ENCODE measurements around the gene DLEC1. TPM values are rescaled to one million over a fixed set of nuclear protein-coding genes. Genes with fewer than 3 reads are reported as not detected.

DLEC1 gene
- total and polyA plus RNA-seq, 9 of the 15 experiments (the other 6 are each of a cell fraction or from before 2014, with no cell fraction given): 0.07 to 0.08 TPM; not detected in 7

- TF ChIP-seq CTCF (IDR thresholded peaks at IDR 0.05 in 2 of 3, conservative IDR thresholded peaks at IDR 0.05 in 1 of 3; ENCODE audit: insufficient read depth in 2 of 3, low read depth in 1 of 3, low read length in 3 of 3) (peak in 1 of 3 experiments; percentile 5; a peak in 1 of 6 replicates), TFE3 (CRISPR knock-in tag; IDR thresholded peaks at IDR 0.05) (no peak), SOX6 (IDR thresholded peaks at IDR 0.05) (peak; percentile 30; the same call in 1 of the 2 replicates), GATAD2A (IDR thresholded peaks at IDR 0.05) (peak; percentile 62; the same call in 1 of the 2 replicates), TAF1 (IDR thresholded peaks at IDR 0.05; ENCODE audit: control insufficient read depth, extremely low read depth, insufficient read depth, low read length, severe bottlenecking) (peak; percentile 85), RFX1 (IDR thresholded peaks at IDR 0.05) (no peak), DDX20 (tag; IDR thresholded peaks at IDR 0.05; ENCODE audit: low read depth) (no peak), POLR2A (conservative IDR thresholded peaks at IDR 0.05) (peak; percentile 87), CTBP1 (IDR thresholded peaks at IDR 0.05; ENCODE audit: borderline replicate concordance) (peak; percentile 77; the same call in 1 of the 2 replicates), ZNF253 (CRISPR knock-in tag; conservative IDR thresholded peaks at IDR 0.05) (no peak), ASH1L (IDR thresholded peaks at IDR 0.05; ENCODE audit: borderline replicate concordance, low read depth, partially characterized antibody) (no peak), ETS1 (conservative IDR thresholded peaks at IDR 0.05; ENCODE audit: control insufficient read depth, low read depth, low read length) (peak; percentile 60; the same call in 1 of the 2 replicates), BCLAF1 (IDR thresholded peaks at IDR 0.05; ENCODE audit: borderline replicate concordance in 1 of 2, control insufficient read depth in 1 of 2, low read depth in 2 of 2, low read length in 1 of 2) (no peak), YBX1 (IDR thresholded peaks at IDR 0.05) (no peak), ZC3H4 (CRISPR knock-in tag; IDR thresholded peaks at IDR 0.05; ENCODE audit: borderline replicate concordance) (no peak; the same call in 1 of the 2 replicates), RB1 (IDR thresholded peaks at IDR 0.05; ENCODE audit: low read depth) (peak; percentile 86; the same call in 1 of the 2 replicates), E2F5 (CRISPR knock-in tag; IDR thresholded peaks at IDR 0.05) (peak; percentile 26; the same call in 1 of the 2 replicates)
Measured at GRCh38 chr3:38138349-38139190, 99.6 kb downstream of the DLEC1 start, which contains the start of gene MYD88 (continued).
